ENCODE data around the gene ANKRD62.

The ANKRD62 gene

GRCh38 chr18:12079491-12080237, 14.0 kb upstream of the ANKRD62 start:
- TF ChIP-seq CTCF (IDR thresholded peaks at IDR 0.05; ENCODE audit: low read depth, low read length), result no peak
- H3K4me3 ChIP-seq (ENCODE audit: low read depth, low read length), result no peak overlapping the region

- no peak overlapping the region for H3K4me3 ChIP-seq (ENCODE audit: low read depth, low read length)
- TF ChIP-seq CTCF (IDR thresholded peaks at IDR 0.05; ENCODE audit: low read depth, low read length), result no peak
Observed at GRCh38 chr18:12085136-12085535, 8.5 kb upstream of the ANKRD62 start.

- H3K4me3 ChIP-seq (ENCODE audit: low read depth, low read length), result no peak overlapping the region
- TF ChIP-seq CTCF (IDR thresholded peaks at IDR 0.05; ENCODE audit: low read depth, low read length), result no peak
Observed at GRCh38 chr18:12085786-12086185, 7.9 kb upstream of the ANKRD62 start.

- TF ChIP-seq CTCF (IDR thresholded peaks at IDR 0.05; ENCODE audit: low read depth, low read length), result no peak
- no peak overlapping the region for H3K4me3 ChIP-seq (ENCODE audit: low read depth, low read length)
Observed at GRCh38 chr18:12086249-12086648, 7.4 kb upstream of the ANKRD62 start.

GRCh38 chr18:12086677-12087470, 6.8 kb upstream of the ANKRD62 start:
- H3K4me3 ChIP-seq (ENCODE audit: low read depth, low read length), result no peak overlapping the region
- TF ChIP-seq CTCF (IDR thresholded peaks at IDR 0.05; ENCODE audit: low read depth, low read length), result no peak

GRCh38 chr18:12087471-12088025, 6.1 kb upstream of the ANKRD62 start:
- H3K4me3 ChIP-seq (ENCODE audit: low read depth, low read length), result no peak overlapping the region
- TF ChIP-seq CTCF (IDR thresholded peaks at IDR 0.05; ENCODE audit: low read depth, low read length), result no peak

GRCh38 chr18:12088096-12088495, 5.5 kb upstream of the ANKRD62 start:
- TF ChIP-seq CTCF (IDR thresholded peaks at IDR 0.05; ENCODE audit: low read depth, low read length), result no peak

More at GRCh38 chr18:12088096-12088495, 5.5 kb upstream of the ANKRD62 start:
- H3K4me3 ChIP-seq (ENCODE audit: low read depth, low read length), result no peak overlapping the region
